ENCODE results near the gene MPND.

- TF ChIP-seq SUZ12 (IDR thresholded peaks at IDR 0.05; ENCODE audit: extremely low read depth, insufficient read depth, insufficient read length) = no peak
- TF ChIP-seq YY1 (IDR thresholded peaks at IDR 0.05; ENCODE audit: insufficient read depth, insufficient read length) = no peak
- TF ChIP-seq ZNF274 (IDR thresholded peaks at IDR 0.05; ENCODE audit: low read depth, low read length) = no peak
Measured at GRCh38 chr19:4300589-4300988, 42.8 kb upstream of the MPND start.

Measured in NT2/D1 (cell line).